GM23338 (cell line): Measurements from ENCODE around the gene CGNL1. TPM values are rescaled to one million over a fixed set of nuclear protein-coding genes. Genes with fewer than 3 reads are reported as not detected.
A peak's percentile ranks its signal among the peaks of the same experiment; 100 is the strongest.

ENCODE experiments used
- ATAC-seq: fragments of 200-7000 bp; cut with Tn5 transposase; 3 replicates; pipeline ENCODE4 v1.9.1; 2020
- DNase-seq: peaks from one replicate; pipeline ENCODE4 v3.0.0-alpha.2; 2015; ENCODE audit warnings: low spot score
- H2AFZ ChIP-seq: fragments of 200-600 bp; sonication (generic); 2 replicates; pipeline ENCODE4 v1.8.0; 2016; ENCODE audit warnings: antibody characterized with exemption, mild to moderate bottlenecking, moderate library complexity
- H3F3A ChIP-seq: fragments of 200-600 bp; sonication (generic); replicated peaks from 2 replicates; pipeline ENCODE4 v1.8.0; 2017; ENCODE audit warnings: antibody characterized with exemption, mixed run types, low read depth
- H3K27ac ChIP-seq: fragments of 200-600 bp; sonication (generic); 2 replicates; pipeline ENCODE4 v1.6.1; 2016; ENCODE audit warnings: low read depth
- H3K27me3 ChIP-seq: fragments of 200-600 bp; sonication (generic); 2 replicates; pipeline ENCODE4 v1.8.0; 2016; ENCODE audit warnings: mild to moderate bottlenecking, mixed run types, moderate library complexity; ENCODE audit not compliant: insufficient read depth
- H3K36me3 ChIP-seq: fragments of 200-600 bp; sonication (generic); 2 replicates; pipeline ENCODE4 v1.8.0; 2016; ENCODE audit warnings: mild to moderate bottlenecking; ENCODE audit not compliant: insufficient read depth
- H3K4me1 ChIP-seq: fragments of 200-600 bp; sonication (generic); 2 replicates; pipeline ENCODE4 v1.8.0; 2016; ENCODE audit warnings: mild to moderate bottlenecking, moderate library complexity; ENCODE audit not compliant: insufficient read depth
- H3K4me2 ChIP-seq: fragments of 200-600 bp; sonication (generic); 2 replicates; pipeline ENCODE4 v1.7.1; 2017; ENCODE audit warnings: mixed run types
- H3K4me3 ChIP-seq: fragments of 200-600 bp; sonication (generic); 2 replicates; pipeline ENCODE4 v1.6.1; 2016; ENCODE audit warnings: mixed run types
- H3K79me2 ChIP-seq: fragments of 200-600 bp; sonication (generic); replicated peaks from 2 replicates; pipeline ENCODE4 v1.8.0; 2017; ENCODE audit warnings: mild to moderate bottlenecking; ENCODE audit not compliant: insufficient read depth
- H3K9me2 ChIP-seq: fragments of 200-600 bp; sonication (generic); 2 replicates; pipeline ENCODE4 v1.8.0; 2017; ENCODE audit not compliant: insufficient read depth
- H4K20me1 ChIP-seq: fragments of 200-600 bp; sonication (generic); replicated peaks from 2 replicates; pipeline ENCODE4 v1.8.0; 2017; ENCODE audit warnings: mild to moderate bottlenecking; ENCODE audit not compliant: insufficient read depth
- H3K27ac Mint-ChIP-seq: 2 replicates; pipeline ENCODE4 v1.8.0; 2020; ENCODE audit warnings: inconsistent platforms, mild to moderate bottlenecking, moderate library complexity, mixed read lengths
- H3K27me3 Mint-ChIP-seq: 3 replicates; pipeline ENCODE4 v1.8.0; 2022; ENCODE audit warnings: low read depth, mild to moderate bottlenecking, moderate library complexity, mixed read lengths, inconsistent platforms; ENCODE audit not compliant: insufficient read depth, poor library complexity
- H3K36me3 Mint-ChIP-seq: 3 replicates; pipeline ENCODE4 v1.8.0; 2021; ENCODE audit warnings: low read depth, mild to moderate bottlenecking, inconsistent platforms, moderate library complexity, mixed read lengths
- H3K4me1 Mint-ChIP-seq: 3 replicates; pipeline ENCODE4 v1.8.0; 2020; ENCODE audit warnings: mild to moderate bottlenecking, inconsistent platforms, mixed read lengths
- H3K4me3 Mint-ChIP-seq: 3 replicates; pipeline ENCODE4 v1.8.0; 2021; ENCODE audit warnings: moderate library complexity, mild to moderate bottlenecking, inconsistent platforms, mixed read lengths
- H3K9me3 Mint-ChIP-seq: 3 replicates; pipeline ENCODE4 v1.8.0; 2020; ENCODE audit warnings: moderate library complexity, mild to moderate bottlenecking, inconsistent platforms, mixed read lengths
- CREB1 ChIP-seq: fragments of 250-450 bp; sonication (Bioruptor Pico); IDR thresholded peaks from 2 replicates; pipeline ENCODE4 v1.5.0; 2020; ENCODE audit warnings: low read depth, mild to moderate bottlenecking, moderate library complexity
- ETS1 ChIP-seq: IDR thresholded peaks from 2 replicates; pipeline ENCODE4 v1.6.1; 2016; ENCODE audit warnings: antibody characterized with exemption
- EZH2 ChIP-seq: fragments of 200-600 bp; sonication (generic); IDR thresholded peaks from one replicate; pipeline ENCODE4 v1.8.0; 2017; ENCODE audit warnings: antibody characterized with exemption, mild to moderate bottlenecking, low read depth; ENCODE audit not compliant: unreplicated experiment
- EZH2phosphoT487 ChIP-seq: fragments of 200-600 bp; sonication (generic); IDR thresholded peaks from one replicate; pipeline ENCODE4 v1.8.1; 2018; ENCODE audit warnings: antibody characterized with exemption; ENCODE audit not compliant: unreplicated experiment
- JUNB ChIP-seq: IDR thresholded peaks from one replicate; pipeline ENCODE4 v1.6.1; 2016; ENCODE audit warnings: antibody characterized with exemption; ENCODE audit not compliant: unreplicated experiment
- NANOG ChIP-seq: IDR thresholded peaks from 2 replicates; pipeline ENCODE4 v1.6.1; 2016; ENCODE audit warnings: antibody characterized with exemption, borderline replicate concordance
- POLR2AphosphoS5 ChIP-seq: IDR thresholded peaks from 2 replicates; pipeline ENCODE4 v1.6.1; 2016; ENCODE audit warnings: antibody characterized with exemption, low read depth
- REST ChIP-seq: IDR thresholded peaks from one replicate; pipeline ENCODE4 v1.6.1; 2018; ENCODE audit warnings: antibody characterized with exemption; ENCODE audit not compliant: unreplicated experiment
- STAT1 ChIP-seq: IDR thresholded peaks from one replicate; pipeline ENCODE4 v1.6.1; 2016; ENCODE audit warnings: antibody characterized with exemption; ENCODE audit not compliant: unreplicated experiment
- ZNF114 ChIP-seq: fragments of 250-450 bp; sonication (Bioruptor Pico); IDR thresholded peaks from 2 replicates; pipeline ENCODE4 v1.5.0; 2020; ENCODE audit warnings: mild to moderate bottlenecking, moderate library complexity
- ZNF331 ChIP-seq: fragments of 250-450 bp; sonication (Bioruptor Pico); IDR thresholded peaks from 2 replicates; pipeline ENCODE4 v1.5.0; 2020; ENCODE audit warnings: low read depth, mild to moderate bottlenecking, moderate library complexity
- polyA plus RNA-seq: library from polyadenylated mRNA; unstranded; fragments of >200 nt; fragmentation: Nextera tagmentation; extraction: Ambion mirVana; gene quantifications from 2 replicates; pipeline ENCODE4 v1.2.1, GENCODE V29; 2016
- total RNA-seq: library from RNA; depleted of rRNA; stranded (reverse); fragments of >200 nt; shearing (Covaris generic); gene quantifications from 2 replicates; pipeline ENCODE4 v1.2.3, GENCODE V29; 2014

The CGNL1 gene
- total and polyA plus RNA-seq, 2 experiments from 2014 or later = 20.0 to 57.8 TPM

GRCh38 chr15:57457726-57458125 lies 81.4 kb downstream of the CGNL1 start (continued):
- TF ChIP-seq REST (no peak), POLR2AphosphoS5 (no peak), NANOG (no peak), JUNB (no peak), EZH2 (no peak), ZNF331 (CRISPR knock-in tag) (no peak), STAT1 (no peak)

GRCh38 chr15:57458356-57458781 lies 82.1 kb downstream of the CGNL1 start:
- Mint-ChIP-seq H3K27ac (no peak overlapping the region), H3K9me3 (no peaks in the 10 kb centered on the region), H3K4me3 (no peak overlapping the region), H3K36me3 (peaks cover 32% of the 10 kb centered on the region; the same call in 2 of the 3 replicates), H3K27me3 (no peaks in the 10 kb centered on the region), H3K4me1 (no peaks in the 10 kb centered on the region)
- Histone ChIP-seq H3K27me3 (no peaks in the 10 kb centered on the region), H3F3A (0 out of 2 replicates have a peak, but pooled peaks cover 11% of the 10 kb centered on the region), H3K4me3 (no peak overlapping the region), H3K36me3 (peaks cover 39% of the 10 kb centered on the region), H3K4me1 (no peaks in the 10 kb centered on the region), H3K9me2 (no peaks in the 10 kb centered on the region), H2AFZ (no peak overlapping the region), H3K4me2 (no peak overlapping the region), H4K20me1 (no peaks in the 10 kb centered on the region), H3K79me2 (no peaks in the 10 kb centered on the region), H3K27ac (no peak overlapping the region)
- DNase-seq (no peak), ATAC-seq (no peak)
- TF ChIP-seq ZNF331 (CRISPR knock-in tag) = no peak

GRCh38 chr15:57460208-57460816 lies 84.0 kb downstream of the CGNL1 start:
- no peak overlapping the region for H3K4me3 Mint-ChIP-seq
- Histone ChIP-seq H3K4me2 (no peak overlapping the region), H2AFZ (no peak overlapping the region), H3K4me1 (no peaks in the 10 kb centered on the region), H3K27me3 (no peaks in the 10 kb centered on the region), H3K27ac (0 out of 2 replicates have a peak overlapping the region, but pooled peaks have one; percentile 26), H3K36me3 (peaks cover 27% of the 10 kb centered on the region), H3K4me3 (no peak overlapping the region), H3K9me2 (no peaks in the 10 kb centered on the region), H3F3A (0 out of 2 replicates have a peak, but pooled peaks cover 11% of the 10 kb centered on the region), H4K20me1 (peaks cover 3% of the 10 kb centered on the region; the same call in 1 of the 2 replicates), H3K79me2 (no peaks in the 10 kb centered on the region)
- H3K27ac Mint-ChIP-seq = no peak overlapping the region
- H3K27me3 Mint-ChIP-seq = no peaks in the 10 kb centered on the region
- peaks cover 22% of the 10 kb centered on the region; the same call in 2 of the 3 replicates for H3K36me3 Mint-ChIP-seq
- DNase-seq = no peak
- ATAC-seq = no peak
- no peaks in the 10 kb centered on the region for H3K4me1 Mint-ChIP-seq
- H3K9me3 Mint-ChIP-seq = no peaks in the 10 kb centered on the region
- no peak for TF ChIP-seq CREB1 (CRISPR knock-in tag)
- no peak for TF ChIP-seq ZNF331 (CRISPR knock-in tag)
- TF ChIP-seq STAT1 = no peak
- no peak for TF ChIP-seq EZH2phosphoT487
- TF ChIP-seq EZH2 = no peak
- no peak for TF ChIP-seq ETS1
- TF ChIP-seq NANOG = no peak
- no peak for TF ChIP-seq ZNF114
- TF ChIP-seq REST = no peak
- no peak for TF ChIP-seq POLR2AphosphoS5
- no peak for TF ChIP-seq JUNB
